ENCODE results near the gene SSX4B. TPM values are rescaled to one million over a fixed set of nuclear protein-coding genes. Genes with fewer than 3 reads are reported as not detected.
"Not testable (repeated sequence)": the region's sequence is repeated elsewhere in the genome, so short reads cannot be mapped to it uniquely, and the experiment has no call there.

Gene SSX4B
- total and polyA plus RNA-seq, 2 experiments from 2014 or later, result 0.48 TPM; not detected in 1

GRCh38 chrX:48356315-48357094, 55.3 kb downstream of the SSX4B start, which contains the start of gene SSX3:
TSS of gene SSX3 (minus strand) at chrX:48356703. CDS start at chrX:48355249, 1,454 bp downstream.
- H3K27ac Mint-ChIP-seq; H4K20me1 ChIP-seq (replicated peaks; ENCODE audit: insufficient read depth); H3K79me2 ChIP-seq (replicated peaks; ENCODE audit: insufficient read depth); H2AFZ ChIP-seq; H3K27me3 ChIP-seq (ENCODE audit: insufficient read depth); H3K36me3 ChIP-seq (ENCODE audit: insufficient read depth); H3K27me3 Mint-ChIP-seq (ENCODE audit: insufficient read depth, low read depth, poor library complexity); H3K36me3 Mint-ChIP-seq (ENCODE audit: low read depth); H3K4me3 ChIP-seq; H3K4me3 Mint-ChIP-seq; DNase-seq (ENCODE audit: low spot score); H3K9me3 Mint-ChIP-seq; H3K9me2 ChIP-seq (ENCODE audit: insufficient read depth); ATAC-seq; H3K27ac ChIP-seq (ENCODE audit: low read depth); H3K4me1 ChIP-seq (ENCODE audit: insufficient read depth); H3K4me1 Mint-ChIP-seq; H3K4me2 ChIP-seq; H3F3A ChIP-seq (replicated peaks; ENCODE audit: low read depth): not testable (repeated sequence)

Small RNAs within 50 kb of the gene (small RNA-seq; reads per million reads assigned to genes)
- gene AL606490.4 (ENCODE audit: low replicate concordance) (not detected), gene AL606490.7 (ENCODE audit: low replicate concordance) (not detected)

Other genes starting within 250 kb of the SSX4B start
- not detected in 2 replicates for gene SSX5, start 215.2 kb downstream of the SSX4B start, total RNA-seq (2014; rRNA removed; shearing (Covaris generic))
- not detected in 2 replicates for gene SSX5, start 215.2 kb downstream of the SSX4B start, polyA plus RNA-seq (2016; fragmentation: Nextera tagmentation; extraction: Ambion mirVana)
- not detected in 2 replicates for gene SSX1, start 156.6 kb downstream of the SSX4B start, total RNA-seq (2014; rRNA removed; shearing (Covaris generic))
- not detected in 2 replicates for gene SSX1, start 156.6 kb downstream of the SSX4B start, polyA plus RNA-seq (2016; fragmentation: Nextera tagmentation; extraction: Ambion mirVana)
- gene SSX3, start 55.3 kb downstream of the SSX4B start, total RNA-seq (2014; rRNA removed; shearing (Covaris generic)), result not detected in 2 replicates
- gene SSX3, start 55.3 kb downstream of the SSX4B start, polyA plus RNA-seq (2016; fragmentation: Nextera tagmentation; extraction: Ambion mirVana), result 0.28 TPM in 1 of 2 replicates, not detected in the other
- 0.19 TPM in 1 of 2 replicates, not detected in the other for gene SSX4, start 28.4 kb downstream of the SSX4B start, total RNA-seq (2014; rRNA removed; shearing (Covaris generic))
- 0.47 and 0.48 TPM in 2 replicates for gene SSX4, start 28.4 kb downstream of the SSX4B start, polyA plus RNA-seq (2016; fragmentation: Nextera tagmentation; extraction: Ambion mirVana)
- 47.0 and 47.7 TPM in 2 replicates for gene SLC38A5, start 58.3 kb upstream of the SSX4B start, total RNA-seq (2014; rRNA removed; shearing (Covaris generic))
- 20.7 and 24.6 TPM in 2 replicates for gene SLC38A5, start 58.3 kb upstream of the SSX4B start, polyA plus RNA-seq (2016; fragmentation: Nextera tagmentation; extraction: Ambion mirVana)
- 76.3 and 91.2 TPM in 2 replicates for gene FTSJ1, start 64.2 kb upstream of the SSX4B start, total RNA-seq (2014; rRNA removed; shearing (Covaris generic))
- gene FTSJ1, start 64.2 kb upstream of the SSX4B start, polyA plus RNA-seq (2016; fragmentation: Nextera tagmentation; extraction: Ambion mirVana), result 38.4 and 42.8 TPM in 2 replicates
- 14.1 and 28.5 TPM in 2 replicates for gene PORCN, start 97.0 kb upstream of the SSX4B start, total RNA-seq (2014; rRNA removed; shearing (Covaris generic))
- 19.4 and 22.3 TPM in 2 replicates for gene PORCN, start 97.0 kb upstream of the SSX4B start, polyA plus RNA-seq (2016; fragmentation: Nextera tagmentation; extraction: Ambion mirVana)
- 126 and 128 TPM in 2 replicates for gene EBP, start 109.8 kb upstream of the SSX4B start, total RNA-seq (2014; rRNA removed; shearing (Covaris generic))
- gene EBP, start 109.8 kb upstream of the SSX4B start, polyA plus RNA-seq (2016; fragmentation: Nextera tagmentation; extraction: Ambion mirVana), result 169 and 176 TPM in 2 replicates
- 4.5 TPM in 2 replicates for gene TBC1D25, start 127.8 kb upstream of the SSX4B start, total RNA-seq (2014; rRNA removed; shearing (Covaris generic))
- 1.9 and 2.1 TPM in 2 replicates for gene TBC1D25, start 127.8 kb upstream of the SSX4B start, polyA plus RNA-seq (2016; fragmentation: Nextera tagmentation; extraction: Ambion mirVana)
- gene RBM3, start 162.5 kb upstream of the SSX4B start, total RNA-seq (2014; rRNA removed; shearing (Covaris generic)), result 103 and 114 TPM in 2 replicates
- gene RBM3, start 162.5 kb upstream of the SSX4B start, polyA plus RNA-seq (2016; fragmentation: Nextera tagmentation; extraction: Ambion mirVana), result 71.8 and 77.5 TPM in 2 replicates
- 24.2 and 34.9 TPM in 2 replicates for gene WDR13, start 185.5 kb upstream of the SSX4B start, total RNA-seq (2014; rRNA removed; shearing (Covaris generic))
- 19.3 and 24.9 TPM in 2 replicates for gene WDR13, start 185.5 kb upstream of the SSX4B start, polyA plus RNA-seq (2016; fragmentation: Nextera tagmentation; extraction: Ambion mirVana)